HCT116 (cell line): ENCODE results near the gene TRUB1. TPM values are rescaled to one million over a fixed set of nuclear protein-coding genes. Genes with fewer than 3 reads are reported as not detected.

ENCODE experiments used
- ATAC-seq: fragments of 200-7000 bp; cut with Tn5 transposase; 2 replicates; pipeline ENCODE4 v1.9.1; 2020; ENCODE audit warnings: mild to moderate bottlenecking, moderate library complexity
- BruUV-seq: library from RNA; stranded (reverse); fragments of 400-500 nt; replicated peaks from 2 replicates; lab custom pipeline; 2021; lab: Mats Ljungman, UMichigan
- CTCF ChIA-PET: fragments of 300-600 bp; sonication (Branson Sonifier 250); formaldehyde crosslinking; loops from one replicate; lab custom pipeline; 2021; ENCODE audit warnings: antibody characterized with exemption; lab: Charles Lee
- POLR2A ChIA-PET: fragments of 300-600, 350-600 bp; sonication (Branson Sonifier 250); formaldehyde crosslinking; loops from one replicate; lab custom pipeline; 2021; ENCODE audit warnings: antibody characterized with exemption; lab: Charles Lee
- RAD21 ChIA-PET, 2 experiments: fragments of 300-600 bp; sonication (Branson Sonifier 250); formaldehyde crosslinking; loops; one replicate each; lab custom pipeline; 2023; ENCODE audit warnings: low total read pairs in 2 of 2; ENCODE audit not compliant: uncharacterized antibody in 2 of 2, unreplicated experiment in 2 of 2, low non-redundant PET in 1 of 2; lab: Charles Lee
- DNase-seq: peaks from one replicate; pipeline ENCODE4 v3.0.0-alpha.2; 2010; ENCODE audit warnings: low read depth, low spot score
- H2AFZ ChIP-seq: fragments of 200-600 bp; shearing (Covaris generic), sonication (generic); 2 replicates; pipeline ENCODE4 v1.6.1; 2017; ENCODE audit warnings: low read depth, mixed run types, mixed read lengths, antibody characterized with exemption, low read length; ENCODE audit not compliant: poor library complexity, severe bottlenecking
- H3K27ac ChIP-seq: 2 replicates; pipeline ENCODE4 v1.5.1; 2012; ENCODE audit warnings: low read depth, low read length
- H3K27me3 ChIP-seq: fragments of 200-600 bp; sonication (generic); 2 replicates; pipeline ENCODE4 v1.6.1; 2016; ENCODE audit warnings: mixed run types, low read length, mixed read lengths; ENCODE audit not compliant: insufficient read depth
- H3K36me3 ChIP-seq, 2 experiments: fragments of 200-500 bp in 1 of 2; fragments of 200-600 bp in 1 of 2; sonication (Bioruptor generic) in 1 of 2; sonication (generic) in 1 of 2; 2 replicates each; pipeline versions ENCODE4 v1.5.1 to v1.6.1; 2014 to 2016; ENCODE audit warnings: low read length in 2 of 2, inconsistent platforms in 1 of 2, mixed read lengths in 1 of 2, mixed run types in 1 of 2; ENCODE audit not compliant: insufficient read depth in 2 of 2, control insufficient read depth in 1 of 2
- H3K4me1 ChIP-seq, 2 experiments: fragments of 200-600 bp in 1 of 2; sonication (generic) in 1 of 2; 2 replicates each; pipeline versions ENCODE4 v1.5.1 to v1.6.1; 2012 to 2017; ENCODE audit warnings: low read length in 2 of 2, inconsistent platforms in 1 of 2, mild to moderate bottlenecking in 1 of 2, mixed read lengths in 1 of 2, mixed run types in 1 of 2, moderate library complexity in 1 of 2; ENCODE audit not compliant: insufficient read depth in 2 of 2, control insufficient read depth in 1 of 2
- H3K4me2 ChIP-seq: fragments of 200-600 bp; sonication (generic); 2 replicates; pipeline ENCODE4 v1.6.1; 2017; ENCODE audit warnings: mixed run types, low read length, mixed read lengths
- H3K4me3 ChIP-seq, 2 experiments: fragments of 200-600 bp in 1 of 2; sonication (generic) in 1 of 2; replicated peaks in 1 of 2; 2 replicates each; pipeline ENCODE4 v1.5.1; 2011 to 2016; ENCODE audit warnings: low read length in 2 of 2, control low read depth in 1 of 2, low read depth in 1 of 2, mild to moderate bottlenecking in 1 of 2, mixed read lengths in 1 of 2, mixed run types in 1 of 2
- H3K79me2 ChIP-seq: fragments of 200-600 bp; sonication (generic); 2 replicates; pipeline ENCODE4 v1.6.1; 2017; ENCODE audit warnings: mild to moderate bottlenecking, mixed run types, low read length, moderate library complexity, mixed read lengths; ENCODE audit not compliant: insufficient read depth
- H3K9ac ChIP-seq: fragments of 200-600 bp; sonication (generic); 2 replicates; pipeline ENCODE4 v1.6.1; 2016; ENCODE audit warnings: low read length, mixed read lengths
- H3K9me2 ChIP-seq: fragments of 200-600 bp; sonication (generic), shearing (Covaris generic); 2 replicates; pipeline ENCODE4 v1.6.1; 2017; ENCODE audit warnings: mixed run types, mild to moderate bottlenecking, moderate library complexity; ENCODE audit not compliant: insufficient read depth
- H3K9me3 ChIP-seq, 2 experiments: fragments of 200-500 bp in 1 of 2; fragments of 200-600 bp in 1 of 2; sonication (Bioruptor generic) in 1 of 2; sonication (generic) in 1 of 2; 2 replicates each; pipeline ENCODE4 v1.6.1; 2014 to 2017; ENCODE audit warnings: low read length in 2 of 2, mixed read lengths in 2 of 2, inconsistent platforms in 1 of 2, low read depth in 1 of 2, mild to moderate bottlenecking in 1 of 2, mixed run types in 1 of 2, moderate library complexity in 1 of 2; ENCODE audit not compliant: control insufficient read depth in 1 of 2, insufficient read depth in 1 of 2
- H4K20me1 ChIP-seq: fragments of 200-600 bp; sonication (generic), shearing (Covaris generic); 2 replicates; pipeline ENCODE4 v1.6.1; 2017; ENCODE audit warnings: mixed run types, mild to moderate bottlenecking, moderate library complexity; ENCODE audit not compliant: insufficient read depth
- ATF3 ChIP-seq: IDR thresholded peaks from 2 replicates; pipeline ENCODE4 v1.6.1; 2012
- CTCF ChIP-seq, 3 experiments: fragments of 200-600 bp in 1 of 3; sonication (generic) in 1 of 3; IDR thresholded peaks in 2 of 3; conservative IDR thresholded peaks in 1 of 3; 2 replicates each; pipeline ENCODE4 v1.5.1; 2012 to 2017; ENCODE audit warnings: low read depth in 2 of 3, low read length in 2 of 3, antibody characterized with exemption in 1 of 3, borderline replicate concordance in 1 of 3, control low read depth in 1 of 3, mild to moderate bottlenecking in 1 of 3, mixed read lengths in 1 of 3, mixed run types in 1 of 3, moderate library complexity in 1 of 3; ENCODE audit not compliant: insufficient read depth in 1 of 3
- EGR1 ChIP-seq: IDR thresholded peaks from 2 replicates; pipeline ENCODE4 v1.6.1; 2012; ENCODE audit warnings: low read depth
- EZH2 ChIP-seq: fragments of 200-600 bp; sonication (generic); IDR thresholded peaks from 2 replicates; pipeline ENCODE4 v1.6.1; 2017; ENCODE audit warnings: antibody characterized with exemption, mixed run types
- FOSL1 ChIP-seq: IDR thresholded peaks from 2 replicates; pipeline ENCODE4 v1.6.1; 2012; ENCODE audit warnings: low read depth
- JUND ChIP-seq: IDR thresholded peaks from 2 replicates; pipeline ENCODE4 v1.6.1; 2012
- REST ChIP-seq: IDR thresholded peaks from 2 replicates; pipeline ENCODE4 v1.6.1; 2012; ENCODE audit warnings: low read depth
- SP1 ChIP-seq: IDR thresholded peaks from 2 replicates; pipeline ENCODE4 v1.6.1; 2012; ENCODE audit warnings: low read depth
- intact Hi-C: fragments of 100-400 bp; cut with micrococcal nuclease; formaldehyde crosslinking; loops from 2 replicates; pipeline ENCODE4 v1.10.0; 2022
- total RNA-seq: library from RNA; stranded (reverse); gene quantifications from one replicate; pipeline ENCODE4 v1.2.1, GENCODE V29; 2021; ENCODE audit not compliant: unreplicated experiment

TRUB1 gene
- total RNA-seq, 1 experiment from 2014 or later = 44.1 TPM

- peak; percentile 66 for ATAC-seq
- no peaks in the 10 kb centered on the region for H3K27me3 ChIP-seq
- H4K20me1 ChIP-seq = no peaks in the 10 kb centered on the region
- H3K27ac ChIP-seq = no peak overlapping the region
- H2AFZ ChIP-seq = peak overlapping the region; percentile 20
- no peaks in the 10 kb centered on the region for H3K9me3 ChIP-seq
- H3K36me3 ChIP-seq = no peaks in the 10 kb centered on the region
- H3K4me2 ChIP-seq = peak overlapping the region; percentile 46
- RAD21 ChIA-PET = no interaction called here
- H3K4me3 ChIP-seq = no peak overlapping the region
- CTCF ChIA-PET = interaction anchor here (0.8 kb wide), 1 partner anchor 48 kb away, joined by 3 read pairs; no protein-coding TSS in a partner anchor
- H3K9me2 ChIP-seq = no peaks in the 10 kb centered on the region
- POLR2A ChIA-PET = no interaction called here
- peaks cover 5 to 10% of the 10 kb centered on the region in 2 experiments; a peak in 3 of 4 replicates for H3K4me1 ChIP-seq
- H3K79me2 ChIP-seq = no peaks in the 10 kb centered on the region
- intact Hi-C loops = no loop called here
- H3K9ac ChIP-seq = no peak overlapping the region
- no TSS peak for BruUV-seq
- TF ChIP-seq FOSL1 = peak; percentile 54
- peak; percentile 45 for TF ChIP-seq SP1
- no peak for TF ChIP-seq EZH2
- no peak for TF ChIP-seq EGR1
- TF ChIP-seq REST = no peak
- TF ChIP-seq JUND = 0 out of 2 replicates have a peak, but pooled peaks have one; percentile 37
- TF ChIP-seq ATF3 = no peak
- no peak for TF ChIP-seq CTCF (IDR thresholded peaks at IDR 0.05 in 2 of 3, conservative IDR thresholded peaks at IDR 0.05 in 1 of 3; ENCODE audit: borderline replicate concordance in 1 of 3, insufficient read depth in 1 of 3, low read depth in 2 of 3, low read length in 2 of 3)
- TF ChIP-seq, all 23 proteins: peak for 3
- no peak for DNase-seq
These were observed 12.1 kb upstream of the TRUB1 start for GRCh38 chr10:114925587-114926586.
